Peyer's patch (tissue), 4 donors: ENCODE measurements around the gene HRH1. TPM values are rescaled to one million over a fixed set of nuclear protein-coding genes. Genes with fewer than 3 reads are reported as not detected.
"Not testable (repeated sequence)": the region's sequence is repeated elsewhere in the genome, so short reads cannot be mapped to it uniquely, and the experiment has no call there.

Experiments used
- DNase-seq, 3 donors: peaks; one replicate each; pipeline ENCODE4 v3.0.0-alpha.2; 2017 to 2019
- H3K27ac ChIP-seq, 4 donors: fragments of 200-600 bp; sonication (generic); one replicate each; pipeline ENCODE4 v1.5.1; 2016 to 2019
- H3K27me3 ChIP-seq, 2 donors: fragments of 200-600 bp; sonication (generic); one replicate each; pipeline ENCODE4 v1.5.1; 2019
- H3K36me3 ChIP-seq, 3 donors: fragments of 200-600 bp; sonication (generic); one replicate each; pipeline ENCODE4 v1.5.1; 2016 to 2019
- H3K4me1 ChIP-seq, 4 donors: fragments of 200-600 bp; sonication (generic); one replicate each; pipeline ENCODE4 v1.5.1; 2016 to 2019
- H3K4me3 ChIP-seq, 4 donors: fragments of 200-600 bp; sonication (generic); 1 replicate in 3 of 4; 2 replicates in 1 of 4; pipeline ENCODE4 v1.5.1; 2016 to 2019; ENCODE audit warnings: mild to moderate bottlenecking in 1 of 4
- H3K9me3 ChIP-seq, 4 donors: fragments of 200-600 bp; sonication (generic); one replicate each; pipeline ENCODE4 v1.5.1; 2016 to 2019; ENCODE audit warnings: mild to moderate bottlenecking in 1 of 4
- CTCF ChIP-seq, 6 experiments: fragments of 450-650 bp in 4 of 6; fragments of 200-600 bp in 2 of 6; sonication (generic) in 1 of 6; IDR thresholded peaks; one replicate each; pipeline ENCODE4 v1.5.1; 2017 to 2019; ENCODE audit warnings: antibody characterized with exemption in 6 of 6, mild to moderate bottlenecking in 3 of 6, moderate library complexity in 1 of 6
- POLR2A ChIP-seq, 2 donors: fragments of 450-650 bp; IDR thresholded peaks; one replicate each; pipeline ENCODE4 v1.5.1; 2017; ENCODE audit warnings: antibody characterized with exemption in 2 of 2, mild to moderate bottlenecking in 2 of 2, moderate library complexity in 2 of 2
- total RNA-seq, 4 donors: library from RNA; depleted of rRNA; stranded (reverse); fragments of >200 nt; gene quantifications; one replicate each; pipeline ENCODE4 v1.1.0, GENCODE V29; 2016

The HRH1 gene
- total RNA-seq, 4 donors from 2014 or later = 1.7 to 13.7 (median 7.3) TPM

DNA sequence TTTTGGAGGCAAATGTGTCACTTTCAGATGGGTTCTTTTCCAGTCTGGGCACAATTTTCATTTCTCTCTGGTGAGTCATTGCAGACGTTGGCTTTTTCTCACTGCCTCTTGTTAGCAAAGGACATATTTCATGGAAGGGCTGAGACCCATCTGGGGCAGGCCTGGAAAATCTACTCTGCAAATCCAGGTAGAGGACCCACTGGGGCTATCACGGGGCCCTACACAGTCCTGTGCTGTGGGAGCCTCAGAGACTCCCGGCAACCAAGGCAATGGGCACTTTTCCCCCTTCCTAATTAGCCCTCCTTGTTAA lies 58.0 kb downstream of the HRH1 start:
- no peak overlapping the region for H3K4me3 ChIP-seq
- H3K27me3 ChIP-seq = no peaks in the 10 kb centered on the region
- no peak overlapping the region for H3K27ac ChIP-seq
- TF ChIP-seq CTCF (IDR thresholded peaks at IDR 0.05) (no peak), POLR2A (IDR thresholded peaks at IDR 0.05) (no peak)
- H3K9me3 ChIP-seq = no peaks in the 10 kb centered on the region
- H3K4me1 ChIP-seq = no peaks in the 10 kb centered on the region
- H3K36me3 ChIP-seq = no peaks in the 10 kb centered on the region
- DNase-seq = no peak

GRCh38 chr3:11212784-11213183 lies 58.5 kb downstream of the HRH1 start:
- Histone ChIP-seq H3K4me3 (no peak overlapping the region), H3K36me3 (no peaks in the 10 kb centered on the region), H3K27me3 (no peaks in the 10 kb centered on the region), H3K4me1 (no peaks in the 10 kb centered on the region), H3K27ac (no peak overlapping the region), H3K9me3 (no peaks in the 10 kb centered on the region)
- DNase-seq = no peak
- no peak for TF ChIP-seq POLR2A (IDR thresholded peaks at IDR 0.05)
- no peak for TF ChIP-seq CTCF (IDR thresholded peaks at IDR 0.05)

GRCh38 chr3:11213810-11214450 lies 59.6 kb downstream of the HRH1 start:
- Histone ChIP-seq H3K9me3 (no peaks in the 10 kb centered on the region), H3K27ac (no peak overlapping the region), H3K4me3 (no peak overlapping the region), H3K27me3 (no peaks in the 10 kb centered on the region), H3K4me1 (no peaks in the 10 kb centered on the region), H3K36me3 (no peaks in the 10 kb centered on the region)
- no peak for TF ChIP-seq POLR2A (IDR thresholded peaks at IDR 0.05)
- no peak for TF ChIP-seq CTCF (IDR thresholded peaks at IDR 0.05)
- DNase-seq = no peak

- H3K4me3 ChIP-seq = no peak overlapping the region
- H3K36me3 ChIP-seq = no peaks in the 10 kb centered on the region
- H3K27ac ChIP-seq = no peak overlapping the region
- no peaks in the 10 kb centered on the region for H3K4me1 ChIP-seq
- H3K9me3 ChIP-seq = no peaks in the 10 kb centered on the region
- TF ChIP-seq CTCF (IDR thresholded peaks at IDR 0.05) (no peak), POLR2A (IDR thresholded peaks at IDR 0.05) (no peak)
- no peaks in the 10 kb centered on the region for H3K27me3 ChIP-seq
- DNase-seq = no peak
Measured at GRCh38 chr3:11214451-11214978, 60.2 kb downstream of the HRH1 start.

- H3K27ac ChIP-seq, H3K4me3 ChIP-seq, H3K27me3 ChIP-seq, H3K4me1 ChIP-seq, H3K36me3 ChIP-seq, DNase-seq, H3K9me3 ChIP-seq: not testable (repeated sequence)
Measured at GRCh38 chr3:11217370-11217769, 63.1 kb downstream of the HRH1 start.

GRCh38 chr3:11220230-11220629 lies 65.9 kb downstream of the HRH1 start:
- Histone ChIP-seq H3K27ac (no peak overlapping the region), H3K4me3 (no peak overlapping the region)

More at GRCh38 chr3:11220230-11220629, 65.9 kb downstream of the HRH1 start:
- TF ChIP-seq CTCF (IDR thresholded peaks at IDR 0.05) (no peak), POLR2A (IDR thresholded peaks at IDR 0.05) (no peak)
- H3K27me3 ChIP-seq = no peaks in the 10 kb centered on the region
- no peaks in the 10 kb centered on the region for H3K9me3 ChIP-seq
- no peak for DNase-seq
- peaks cover 0 to 14% (median 0%) of the 10 kb centered on the region in 4 donors for H3K4me1 ChIP-seq
- H3K36me3 ChIP-seq = no peaks in the 10 kb centered on the region
